Skeletal muscle tissue (tissue), 4 donors: ENCODE measurements around the gene DLG2. TPM values are rescaled to one million over a fixed set of nuclear protein-coding genes. Genes with fewer than 3 reads are reported as not detected.

Source experiments
- H3K27ac ChIP-seq: one replicate; pipeline ENCODE4 v1.7.0; 2013; ENCODE audit warnings: mild to moderate bottlenecking, low read depth, low read length, inconsistent platforms
- H3K27me3 ChIP-seq, 3 donors: one replicate each; pipeline ENCODE4 v1.7.0; 2013; ENCODE audit warnings: low read length in 3 of 3; ENCODE audit not compliant: control insufficient read depth in 3 of 3, insufficient read depth in 3 of 3
- H3K36me3 ChIP-seq, 3 donors: one replicate each; pipeline ENCODE4 v1.7.0; 2013; ENCODE audit warnings: low read length in 3 of 3; ENCODE audit not compliant: control insufficient read depth in 3 of 3, insufficient read depth in 3 of 3
- H3K4me1 ChIP-seq, 3 donors: one replicate each; pipeline ENCODE4 v1.7.0; 2013; ENCODE audit warnings: low read length in 3 of 3, mild to moderate bottlenecking in 3 of 3; ENCODE audit not compliant: control insufficient read depth in 3 of 3, insufficient read depth in 3 of 3
- H3K4me3 ChIP-seq, 3 donors: one replicate each; pipeline ENCODE4 v1.7.0; 2013; ENCODE audit warnings: low read length in 3 of 3
- H3K9ac ChIP-seq, 3 donors: one replicate each; pipeline ENCODE4 v1.7.0; 2013; ENCODE audit warnings: low read length in 3 of 3, mild to moderate bottlenecking in 3 of 3, moderate library complexity in 2 of 3, low read depth in 1 of 3
- H3K9me3 ChIP-seq, 3 donors: one replicate each; pipeline ENCODE4 v1.7.0; 2013; ENCODE audit warnings: low read length in 3 of 3; ENCODE audit not compliant: control insufficient read depth in 3 of 3
- total RNA-seq: library from RNA; depleted of rRNA; stranded (reverse); fragments of >200 nt; gene quantifications from one replicate; pipeline ENCODE4 v1.2.3, GENCODE V29; 2014
- donor health status: Osteomylitis.

Gene DLG2
- total RNA-seq, 1 donor from 2014 or later: 18.3 TPM

GRCh38 chr11:84969103-84969502, 658.0 kb downstream of the DLG2 start:
- no peaks in the 10 kb centered on the region for H3K27me3 ChIP-seq
- no peak overlapping the region for H3K4me3 ChIP-seq
- no peaks in the 10 kb centered on the region for H3K9me3 ChIP-seq
- H3K4me1 ChIP-seq: no peaks in the 10 kb centered on the region
- H3K9ac ChIP-seq: no peak overlapping the region
- no peaks in the 10 kb centered on the region for H3K36me3 ChIP-seq
- H3K27ac ChIP-seq: no peak overlapping the region

DNA sequence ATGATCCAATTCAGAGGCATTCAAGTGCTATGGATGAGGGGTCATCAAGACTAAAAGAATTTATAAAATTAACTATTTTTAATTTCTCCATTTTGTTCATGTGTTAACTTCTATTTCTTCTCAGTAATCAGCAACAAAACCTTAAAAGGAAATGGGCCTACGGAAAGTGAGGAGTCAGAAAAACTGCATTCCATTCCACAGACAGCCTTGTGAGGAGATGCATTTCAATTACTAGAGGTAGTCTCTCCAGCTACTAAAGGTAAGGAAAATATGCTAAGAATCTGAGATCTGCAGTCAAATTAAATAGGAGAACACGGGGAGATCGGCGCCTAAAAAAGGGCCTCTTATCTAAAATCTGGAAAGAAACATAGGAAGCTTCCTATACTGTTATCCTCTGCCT, 661.7 kb downstream of the DLG2 start:
- H3K9ac ChIP-seq: no peak overlapping the region
- no peak overlapping the region for H3K4me3 ChIP-seq
- no peaks in the 10 kb centered on the region for H3K4me1 ChIP-seq
- H3K36me3 ChIP-seq: no peaks in the 10 kb centered on the region
- H3K27me3 ChIP-seq: no peaks in the 10 kb centered on the region
- H3K27ac ChIP-seq: no peak overlapping the region
- H3K9me3 ChIP-seq: no peaks in the 10 kb centered on the region

DNA sequence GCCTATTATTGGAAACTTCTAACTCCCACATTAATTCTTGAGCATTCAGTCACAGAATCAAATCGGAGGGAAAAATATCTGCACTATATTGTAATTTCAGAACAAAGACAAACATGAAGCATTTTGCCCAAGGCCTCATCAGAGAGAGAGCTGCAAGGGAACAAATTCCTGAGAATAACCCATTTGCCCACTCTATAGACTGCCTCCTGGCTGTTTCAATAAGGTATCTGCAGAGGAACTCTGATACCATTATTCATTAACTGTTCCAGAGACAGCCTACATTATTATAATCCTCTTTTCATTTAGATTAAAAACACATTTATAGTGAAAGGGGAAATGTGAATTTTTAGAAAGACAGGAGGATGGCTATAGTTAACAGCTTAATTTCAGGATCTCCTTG, 663.9 kb downstream of the DLG2 start:
- no peaks in the 10 kb centered on the region for H3K36me3 ChIP-seq
- H3K9me3 ChIP-seq: no peaks in the 10 kb centered on the region
- H3K4me1 ChIP-seq: no peaks in the 10 kb centered on the region
- no peak overlapping the region for H3K27ac ChIP-seq
- H3K27me3 ChIP-seq: no peaks in the 10 kb centered on the region
- no peak overlapping the region for H3K9ac ChIP-seq
- no peak overlapping the region for H3K4me3 ChIP-seq

DNA sequence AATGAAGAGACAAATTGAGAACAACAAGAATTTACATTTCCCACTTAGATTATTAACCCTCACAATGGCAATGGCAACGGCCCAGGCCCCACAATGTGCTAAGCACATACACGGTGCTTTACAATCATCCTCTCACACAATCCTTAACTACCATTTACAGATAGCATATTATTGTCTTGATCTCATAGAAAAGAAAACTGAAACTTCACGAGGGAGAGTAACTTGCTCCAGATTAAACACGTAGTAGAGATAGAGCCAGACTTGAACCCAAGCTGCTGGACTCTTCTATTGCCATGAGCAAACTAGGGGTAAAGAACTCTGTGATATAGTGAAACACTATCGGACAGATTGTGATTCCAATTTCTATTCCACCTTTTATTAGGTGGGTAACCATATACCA, 665.1 kb downstream of the DLG2 start:
- Histone ChIP-seq H3K9me3 (no peaks in the 10 kb centered on the region), H3K27me3 (no peaks in the 10 kb centered on the region), H3K27ac (no peak overlapping the region), H3K4me1 (no peaks in the 10 kb centered on the region), H3K4me3 (no peak overlapping the region), H3K36me3 (no peaks in the 10 kb centered on the region), H3K9ac (no peak overlapping the region)

DNA sequence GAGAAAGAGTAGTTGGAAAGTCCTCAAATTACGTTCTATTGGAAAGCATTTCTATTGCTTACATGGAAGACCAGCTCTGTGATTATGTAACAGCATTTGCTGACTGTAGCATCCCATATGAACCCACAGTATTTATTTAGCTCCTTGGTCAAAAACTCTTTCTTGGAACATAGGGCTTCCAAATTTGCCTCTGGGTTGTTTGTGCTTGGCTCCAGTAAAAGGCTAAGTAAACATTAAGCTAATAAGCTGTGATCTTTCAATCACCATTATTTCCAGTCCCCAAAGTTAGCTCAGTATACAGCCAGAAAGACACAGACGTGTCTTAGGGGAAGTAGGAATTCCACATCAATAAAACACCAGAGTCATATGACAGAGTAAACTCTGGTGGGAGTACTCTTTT, 668.8 kb downstream of the DLG2 start:
- Histone ChIP-seq H3K9me3 (no peaks in the 10 kb centered on the region), H3K9ac (no peak overlapping the region), H3K27me3 (no peaks in the 10 kb centered on the region), H3K36me3 (no peaks in the 10 kb centered on the region), H3K4me3 (no peak overlapping the region), H3K27ac (no peak overlapping the region), H3K4me1 (no peaks in the 10 kb centered on the region)

- Histone ChIP-seq H3K4me1 (no peaks in the 10 kb centered on the region), H3K36me3 (no peaks in the 10 kb centered on the region), H3K27me3 (no peaks in the 10 kb centered on the region), H3K9ac (no peak overlapping the region), H3K27ac (no peak overlapping the region), H3K4me3 (no peak overlapping the region), H3K9me3 (no peaks in the 10 kb centered on the region)
Observed at GRCh38 chr11:84950569-84951270, 676.4 kb downstream of the DLG2 start.

DNA sequence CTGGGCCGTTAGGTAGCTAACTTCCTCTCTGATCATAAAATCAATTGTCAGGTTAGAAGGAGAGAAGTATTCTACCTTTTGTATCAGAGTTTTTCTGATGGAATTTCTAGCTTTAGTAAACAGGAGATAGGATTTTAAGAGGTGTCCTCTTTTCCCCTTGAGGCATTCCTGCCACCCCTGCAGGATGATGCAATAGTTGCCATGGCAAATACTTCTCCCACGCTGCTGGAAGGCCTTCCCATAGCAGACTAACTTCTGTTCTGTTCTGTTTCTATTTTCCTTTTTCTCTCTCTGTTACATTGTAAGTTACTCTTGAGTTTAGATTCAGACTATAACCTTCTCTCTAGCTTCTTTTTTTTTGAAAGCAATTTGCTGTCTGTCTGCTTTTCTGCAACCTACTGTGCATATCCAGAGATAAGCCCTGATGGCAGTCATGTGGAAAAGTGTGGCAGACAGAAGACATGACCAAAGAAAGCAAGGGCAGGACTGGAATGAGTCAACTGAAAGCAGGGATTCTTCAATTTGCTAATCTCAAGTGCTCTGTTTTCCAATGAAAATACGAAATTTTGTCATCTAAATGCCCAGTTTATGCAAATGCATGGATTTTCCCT, 679.1 kb downstream of the DLG2 start:
- no peak overlapping the region for H3K27ac ChIP-seq
- no peaks in the 10 kb centered on the region for H3K27me3 ChIP-seq
- H3K9ac ChIP-seq: no peak overlapping the region
- no peaks in the 10 kb centered on the region for H3K36me3 ChIP-seq
- peaks cover 0 to 2% (median 0%) of the 10 kb centered on the region in 3 donors for H3K9me3 ChIP-seq
- H3K4me1 ChIP-seq: no peaks in the 10 kb centered on the region
- H3K4me3 ChIP-seq: no peak overlapping the region

GRCh38 chr11:84947070-84947469, 680.1 kb downstream of the DLG2 start:
- no peaks in the 10 kb centered on the region for H3K36me3 ChIP-seq
- no peak overlapping the region for H3K27ac ChIP-seq

DNA sequence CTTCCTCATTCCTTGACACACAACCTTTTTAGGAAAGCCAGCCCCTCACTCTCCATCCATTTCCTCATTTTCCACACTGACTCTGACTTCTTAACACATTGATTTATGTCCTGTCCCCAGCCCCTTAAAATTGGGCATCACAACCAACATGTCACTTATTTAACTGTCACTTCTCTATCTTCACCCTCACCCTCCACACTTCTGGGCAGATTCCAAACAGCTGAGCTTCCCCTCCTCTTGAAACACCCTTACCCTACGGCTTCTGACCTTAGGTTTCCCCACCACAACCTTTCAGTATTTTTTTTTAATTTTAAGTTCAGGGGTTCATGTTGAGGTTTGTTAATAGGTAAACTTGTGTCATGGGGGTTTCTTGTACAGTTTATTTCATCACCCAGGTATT, 696.3 kb downstream of the DLG2 start:
- Histone ChIP-seq H3K27ac (no peak overlapping the region), H3K9me3 (no peaks in the 10 kb centered on the region), H3K36me3 (no peaks in the 10 kb centered on the region), H3K4me3 (no peak overlapping the region), H3K9ac (no peak overlapping the region), H3K4me1 (no peaks in the 10 kb centered on the region), H3K27me3 (no peaks in the 10 kb centered on the region)

More at GRCh38 chr11:84947070-84947469, 680.1 kb downstream of the DLG2 start:
- Histone ChIP-seq H3K9me3 (peaks cover 0 to 2% (median 0%) of the 10 kb centered on the region in 3 donors), H3K27me3 (no peaks in the 10 kb centered on the region), H3K4me1 (no peaks in the 10 kb centered on the region), H3K4me3 (no peak overlapping the region), H3K9ac (no peak overlapping the region)

- H3K9ac ChIP-seq: no peak overlapping the region
- H3K27me3 ChIP-seq: no peaks in the 10 kb centered on the region
- no peak overlapping the region for H3K4me3 ChIP-seq
- no peak overlapping the region for H3K27ac ChIP-seq
- no peaks in the 10 kb centered on the region for H3K36me3 ChIP-seq
- no peaks in the 10 kb centered on the region for H3K4me1 ChIP-seq
- H3K9me3 ChIP-seq: no peaks in the 10 kb centered on the region
Observed at GRCh38 chr11:84929738-84930137, 697.4 kb downstream of the DLG2 start.
